HepG2 (cell line): ENCODE data around the gene NCOA3. TPM values are rescaled to one million over a fixed set of nuclear protein-coding genes. Genes with fewer than 3 reads are reported as not detected.

Source experiments
- ATAC-seq: fragments of 200-7000 bp; cut with Tn5 transposase; 3 replicates; pipeline ENCODE4 v1.9.1; 2020; ENCODE audit warnings: mild to moderate bottlenecking, moderate library complexity
- BruUV-seq: library from RNA; stranded (reverse); fragments of 400-500 nt; replicated peaks from 2 replicates; lab custom pipeline; 2021; lab: Mats Ljungman, UMichigan
- CTCF ChIA-PET: fragments of 300-600 bp; formaldehyde crosslinking; extraction: SDS; loops from one replicate; lab custom pipeline; 2021; ENCODE audit warnings: low total read pairs, inconsistent platforms, low intra/inter-chr PET ratio; lab: Yijun Ruan, JAX
- POLR2A ChIA-PET: fragments of 350-600 bp; sonication (Branson Sonifier 250); formaldehyde crosslinking; loops from one replicate; lab custom pipeline; 2020; ENCODE audit warnings: antibody characterized with exemption, inconsistent platforms; lab: Yijun Ruan, JAX
- DNase-seq: peaks from one replicate; pipeline ENCODE4 v3.0.0-alpha.2; 2015; ENCODE audit warnings: low spot score
- FAIRE-seq: peaks from 3 replicates; lab custom pipeline; 2011; peaks lifted over from hg19 to GRCh38; lab: Jason Lieb, UNC
- H2AFZ ChIP-seq: one replicate; pipeline ENCODE4 v1.6.1; 2011; ENCODE audit warnings: low read length, inconsistent platforms
- H3K27ac ChIP-seq: fragments of 300-600 bp; 3 replicates; pipeline ENCODE4 v1.8.0; 2011; ENCODE audit warnings: mixed run types, mild to moderate bottlenecking, mixed read lengths, low read length, inconsistent platforms; ENCODE audit not compliant: insufficient read depth; ENCODE audit errors: extremely low read length
- H3K27me3 ChIP-seq, 2 experiments: fragments of 200-600 bp in 1 of 2; 2 replicates in 1 of 2; 3 replicates in 1 of 2; pipeline versions ENCODE4 v1.6.0 to v1.8.0; 2011; ENCODE audit warnings: low read length in 2 of 2, mild to moderate bottlenecking in 2 of 2, moderate library complexity in 2 of 2, inconsistent platforms in 1 of 2; ENCODE audit not compliant: insufficient read depth in 2 of 2, control insufficient read depth in 1 of 2
- H3K36me3 ChIP-seq, 2 experiments: fragments of 200-600 bp in 1 of 2; replicated peaks in 1 of 2; 2 replicates in 1 of 2; 3 replicates in 1 of 2; pipeline versions ENCODE4 v1.5.1 to v1.8.0; 2011; ENCODE audit warnings: low read length in 2 of 2, inconsistent platforms in 1 of 2; ENCODE audit not compliant: insufficient read depth in 2 of 2, control insufficient read depth in 1 of 2
- H3K4me1 ChIP-seq: 2 replicates; pipeline ENCODE4 v1.5.1; 2012; ENCODE audit warnings: low read length, inconsistent platforms; ENCODE audit not compliant: insufficient read depth
- H3K4me2 ChIP-seq: 2 replicates; pipeline ENCODE4 v1.6.0; 2011; ENCODE audit warnings: low read depth, low read length, inconsistent platforms
- H3K4me3 ChIP-seq, 3 experiments: fragments of 200-600 bp in 1 of 3; sonication (generic), shearing (Covaris generic) in 1 of 3; replicated peaks in 1 of 3; 2 replicates each; pipeline ENCODE4 v1.5.1; 2011 to 2016; ENCODE audit warnings: low read length in 3 of 3, inconsistent platforms in 2 of 3, low read depth in 2 of 3, mild to moderate bottlenecking in 2 of 3, control low read depth in 1 of 3, mixed read lengths in 1 of 3; ENCODE audit not compliant: insufficient read depth in 1 of 3
- H3K79me2 ChIP-seq: one replicate; pipeline ENCODE4 v1.6.1; 2011; ENCODE audit warnings: low read length, inconsistent platforms; ENCODE audit not compliant: insufficient read depth
- H3K9ac ChIP-seq: 2 replicates; pipeline ENCODE4 v1.6.0; 2011; ENCODE audit warnings: mild to moderate bottlenecking, low read depth, low read length, inconsistent platforms; ENCODE audit not compliant: insufficient read depth
- H3K9me3 ChIP-seq: 2 replicates; pipeline ENCODE4 v1.5.1; 2012; ENCODE audit warnings: mild to moderate bottlenecking, low read length
- H4K20me1 ChIP-seq: 2 replicates; pipeline ENCODE4 v1.6.0; 2011; ENCODE audit warnings: inconsistent platforms, mild to moderate bottlenecking, low read length, moderate library complexity; ENCODE audit not compliant: insufficient read depth
- AGO2 ChIP-seq: fragments of 200-400 bp; formaldehyde crosslinking; optimal IDR thresholded peaks from 2 replicates; pipeline ENCODE3; 2017; ENCODE audit warnings: mild to moderate bottlenecking, low read depth, low read length, moderate library complexity
- FOXA1 ChIP-seq, 2 experiments: fragments of 450-650 bp in 1 of 2; sonication (generic) in 1 of 2; formaldehyde crosslinking in 1 of 2; IDR thresholded peaks; 2 replicates each; pipeline versions ENCODE4 v1.4.0 to v1.6.1; 2016 to 2020; ENCODE audit warnings: missing genetic modification reagents in 1 of 2
- RCOR2 ChIP-seq: IDR thresholded peaks from 2 replicates; pipeline ENCODE4 v1.6.1; 2016; ENCODE audit warnings: missing biosample characterization, missing genetic modification reagents
- ZNF513 ChIP-seq: sonication (generic); formaldehyde crosslinking; conservative IDR thresholded peaks from 2 replicates; pipeline ENCODE4 v1.5.0; 2020; ENCODE audit warnings: missing genetic modification reagents
- WGBS: methylation state at CpG from one replicate; pipeline ENCODE4 v1.1.6; 2017; ENCODE audit warnings: low lambda C conversion rate; 5-methylcytosine and 5-hydroxymethylcytosine counted together
- in situ Hi-C: cut with HindIII; loops from 2 replicates; pipeline ENCODE4 v1.10.0; 2017; ENCODE audit warnings: low pct_unique_long_range_greater_than_20kb; ENCODE audit not compliant: extremely low pct_ligation_motif_present
- intact Hi-C: fragments of 100-400 bp; cut with micrococcal nuclease; formaldehyde crosslinking; loops from one replicate; pipeline ENCODE4 v1.10.0; 2022; ENCODE audit not compliant: unreplicated experiment
- polyA plus RNA-seq, 8 experiments: library from polyadenylated mRNA; depleted of rRNA in 3 of 8; stranded (reverse) in 7 of 8; unstranded in 1 of 8; fragments of >200 nt; fragmentation: Illumina TruSeq in 4 of 8; extraction: Trizol in 4 of 8; gene quantifications; 2 replicates each; pipeline versions ENCODE4 v1.2.1 to v1.2.3, GENCODE V29; 2011 to 2016; ENCODE audit warnings: low read depth in 4 of 8, missing spikeins in 1 of 8, mixed read lengths in 1 of 8; ENCODE audit not compliant: insufficient read depth in 1 of 8
- total RNA-seq, 5 experiments: library from RNA; depleted of rRNA; stranded (reverse); fragments of >200 nt; fragmentation: Illumina TruSeq; extraction: Trizol; gene quantifications; 2 replicates each; pipeline ENCODE4 v1.2.3, GENCODE V29; 2016; ENCODE audit warnings: low read depth in 1 of 5

NCOA3 gene
- total and polyA plus RNA-seq, 2 of the 13 experiments (the other 11 are each of a cell fraction or from before 2014, with no cell fraction given) = 35.0 to 56.8 TPM

GRCh38 chr20:47667531-47668312 is 166.0 kb downstream of the NCOA3 start:
- H3K9ac ChIP-seq = no peak overlapping the region
- TF ChIP-seq FOXA1 (IDR thresholded peaks at IDR 0.05) = no peak
- TF ChIP-seq FOXA1 (CRISPR knock-in tag; IDR thresholded peaks at IDR 0.05) = no peak
- TF ChIP-seq ZNF513 (CRISPR knock-in tag) = no peak
- peak; percentile 21 for TF ChIP-seq AGO2
- TF ChIP-seq RCOR2 (CRISPR knock-in tag) = no peak
- CTCF ChIA-PET = no interaction called here
- H3K27ac ChIP-seq = no peak overlapping the region
- no peak overlapping the region for H3K4me2 ChIP-seq
- no peak for ATAC-seq
- no peaks in the 10 kb centered on the region for H3K27me3 ChIP-seq
- no peaks in the 10 kb centered on the region for H3K9me3 ChIP-seq
- intact Hi-C loops = no loop called here
- no peaks in the 10 kb centered on the region for H3K79me2 ChIP-seq
- no peak overlapping the region for H2AFZ ChIP-seq
- 0 out of 5 replicates have a peak, but pooled peaks cover under 1 to 2% of the 10 kb centered on the region in 2 experiments for H3K36me3 ChIP-seq
- H4K20me1 ChIP-seq = no peaks in the 10 kb centered on the region
- peaks cover 18% of the 10 kb centered on the region for H3K4me1 ChIP-seq
- no peak for DNase-seq
- in situ Hi-C loops = no loop called here
- POLR2A ChIA-PET = no interaction called here
- WGBS = 87% methylated on average over 19 of the region's 19 CpGs
- no peak for FAIRE-seq
- H3K4me3 ChIP-seq = no peak overlapping the region
- BruUV-seq = no TSS peak
